ENCODE measurements around the gene DNMBP.
A peak's percentile ranks its signal among the peaks of the same experiment; 100 is the strongest.

Gene DNMBP

DNA sequence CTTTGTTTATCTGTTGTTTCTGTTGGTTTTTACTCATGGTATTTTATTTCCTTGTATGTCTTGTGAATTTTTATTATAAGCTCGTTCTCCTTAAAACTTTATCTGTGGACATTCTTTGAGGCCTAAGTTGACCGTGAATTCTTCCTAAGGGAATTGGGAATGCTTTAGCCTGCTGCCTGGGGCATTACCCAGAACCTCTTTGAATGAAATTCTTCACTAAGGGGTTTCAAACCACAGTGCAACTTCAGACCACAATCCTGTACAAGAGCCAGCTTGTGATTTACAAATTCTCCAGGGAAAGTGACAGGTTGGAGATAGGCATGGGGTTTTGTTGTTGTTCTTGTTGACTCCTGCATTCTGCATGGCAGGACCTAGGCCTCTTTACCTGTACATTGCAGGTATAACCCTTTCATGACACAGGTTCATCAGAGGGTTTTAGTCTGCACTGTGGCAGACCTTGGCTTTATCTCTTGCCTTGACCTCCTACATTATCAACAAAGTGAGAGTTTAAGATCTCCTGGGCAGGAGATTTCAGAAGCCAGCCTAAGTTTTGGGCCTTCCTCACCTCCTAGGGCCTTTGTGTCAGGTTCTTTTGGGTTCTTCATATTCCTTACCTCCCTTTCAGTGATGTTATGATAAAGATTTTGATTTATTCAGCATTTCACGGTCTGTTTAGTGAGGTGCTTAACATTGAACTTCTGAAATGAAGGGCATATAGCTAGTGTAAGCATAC lies 157.1 kb downstream of the DNMBP start:
- H3K9ac ChIP-seq (ENCODE audit: low read depth in 1 of 2, low read length in 2 of 2) = no peak overlapping the region
- no peaks in the 10 kb centered on the region for H3K36me3 ChIP-seq (ENCODE audit: control insufficient read depth in 2 of 2, insufficient read depth in 2 of 2, low read length in 2 of 2)
- peaks cover 3 to 12% of the 10 kb centered on the region in 2 donors for H3K4me1 ChIP-seq (ENCODE audit: control insufficient read depth in 2 of 2, insufficient read depth in 2 of 2, low read length in 2 of 2)
- no peak overlapping the region for H3K4me3 ChIP-seq (ENCODE audit: low read length in 2 of 2)
- H3K27ac ChIP-seq (ENCODE audit: low read depth in 2 of 2, low read length in 2 of 2) = no peak overlapping the region
- H3K9me3 ChIP-seq (ENCODE audit: control insufficient read depth in 2 of 2, low read length in 2 of 2) = no peaks in the 10 kb centered on the region
- H3K27me3 ChIP-seq (ENCODE audit: control insufficient read depth in 2 of 2, insufficient read depth in 2 of 2, low read length in 2 of 2) = no peaks in the 10 kb centered on the region

DNA sequence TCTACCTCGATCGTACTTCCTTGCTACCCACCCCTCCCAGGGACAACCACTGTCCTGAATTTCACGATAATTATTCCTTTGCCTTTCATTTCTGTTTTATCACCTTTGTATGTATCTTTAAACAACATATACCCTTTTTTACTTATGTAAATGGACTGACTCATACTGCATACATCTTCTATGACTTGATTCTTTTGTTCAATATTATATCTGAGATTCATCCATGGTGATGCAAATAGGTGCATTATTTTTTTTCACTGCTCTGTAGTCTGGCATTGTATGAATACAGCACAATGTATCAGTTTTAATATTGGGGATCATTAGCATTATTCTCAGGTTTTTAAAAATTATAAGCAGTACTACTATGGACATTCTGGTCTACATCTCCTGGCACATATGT lies 157.9 kb downstream of the DNMBP start:
- Histone ChIP-seq H3K9ac (ENCODE audit: low read depth in 1 of 2, low read length in 2 of 2) (no peak overlapping the region), H3K27ac (ENCODE audit: low read depth in 2 of 2, low read length in 2 of 2) (no peak overlapping the region), H3K4me1 (ENCODE audit: control insufficient read depth in 2 of 2, insufficient read depth in 2 of 2, low read length in 2 of 2) (peaks cover 3 to 12% of the 10 kb centered on the region in 2 donors), H3K4me3 (ENCODE audit: low read length in 2 of 2) (no peak overlapping the region), H3K36me3 (ENCODE audit: control insufficient read depth in 2 of 2, insufficient read depth in 2 of 2, low read length in 2 of 2) (no peaks in the 10 kb centered on the region), H3K9me3 (ENCODE audit: control insufficient read depth in 2 of 2, low read length in 2 of 2) (no peaks in the 10 kb centered on the region), H3K27me3 (ENCODE audit: control insufficient read depth in 2 of 2, insufficient read depth in 2 of 2, low read length in 2 of 2) (no peaks in the 10 kb centered on the region)

DNA sequence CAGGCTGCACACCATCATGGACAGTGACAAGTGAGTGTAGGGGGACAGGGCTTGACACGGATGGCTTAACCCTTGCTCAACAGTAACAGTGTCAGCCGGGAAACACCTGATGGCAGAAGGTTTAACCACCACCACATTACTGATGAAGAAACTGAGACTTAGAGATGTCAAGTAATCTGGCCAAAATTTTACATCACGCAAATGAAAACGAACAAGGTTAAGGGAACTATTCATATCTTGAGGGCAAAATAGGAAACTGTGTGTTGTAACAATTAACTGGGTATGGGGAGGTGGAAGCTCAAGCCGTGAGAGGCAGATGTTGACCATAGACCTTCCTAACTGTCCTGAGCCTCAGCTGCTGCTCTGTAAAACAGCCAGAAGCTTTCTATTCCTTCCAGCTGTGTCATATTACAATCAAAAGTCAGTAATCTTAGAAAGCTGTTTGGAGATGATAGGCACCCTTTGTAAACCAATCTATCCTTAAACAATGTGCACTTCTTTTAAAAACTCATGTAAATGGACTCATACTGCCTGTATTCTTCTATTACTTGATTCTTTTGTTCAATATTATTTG lies 158.9 kb downstream of the DNMBP start:
- Histone ChIP-seq H3K36me3 (ENCODE audit: control insufficient read depth in 2 of 2, insufficient read depth in 2 of 2, low read length in 2 of 2) (no peaks in the 10 kb centered on the region), H3K9ac (ENCODE audit: low read depth in 1 of 2, low read length in 2 of 2) (no peak overlapping the region), H3K4me1 (ENCODE audit: control insufficient read depth in 2 of 2, insufficient read depth in 2 of 2, low read length in 2 of 2) (peaks cover 5 to 12% of the 10 kb centered on the region in 2 donors), H3K27me3 (ENCODE audit: control insufficient read depth in 2 of 2, insufficient read depth in 2 of 2, low read length in 2 of 2) (no peaks in the 10 kb centered on the region), H3K27ac (ENCODE audit: low read depth in 2 of 2, low read length in 2 of 2) (no peak overlapping the region), H3K9me3 (ENCODE audit: control insufficient read depth in 2 of 2, low read length in 2 of 2) (no peaks in the 10 kb centered on the region), H3K4me3 (ENCODE audit: low read length in 2 of 2) (no peak overlapping the region)

DNA sequence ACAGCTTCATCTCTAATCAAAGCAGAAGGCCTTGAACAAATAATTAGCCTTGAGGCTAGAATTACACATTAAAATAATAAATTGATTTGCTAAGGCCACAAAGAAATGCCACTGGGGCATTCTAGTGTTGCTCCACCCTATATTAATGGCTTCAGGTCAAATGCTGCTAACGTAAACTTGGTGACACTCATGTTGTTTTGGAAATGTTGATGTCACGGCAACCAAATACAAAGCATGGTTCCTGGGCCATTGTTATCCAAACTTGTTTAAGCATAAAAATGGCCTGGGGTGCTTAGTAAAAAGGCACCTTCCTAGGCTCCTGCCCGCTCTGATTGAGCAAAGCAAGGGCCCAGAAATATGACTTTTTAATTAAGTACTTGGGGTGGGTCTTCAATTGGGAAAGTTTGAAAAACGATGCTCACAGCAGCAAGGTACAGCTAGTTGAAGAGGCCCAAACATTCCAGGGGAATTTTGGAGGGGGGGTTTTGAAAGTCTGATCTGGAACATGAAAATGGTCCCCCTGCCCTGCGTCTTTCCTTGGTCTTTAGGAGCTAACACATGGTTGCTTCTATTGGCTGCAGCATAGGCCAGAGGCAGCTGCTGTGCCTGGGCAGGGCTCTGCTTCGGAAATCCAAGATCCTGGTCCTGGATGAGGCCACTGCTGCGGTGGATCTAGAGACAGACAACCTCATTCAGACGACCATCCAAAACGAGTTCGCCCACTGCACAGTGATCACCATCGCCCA lies 159.6 kb downstream of the DNMBP start:
- Histone ChIP-seq H3K4me1 (ENCODE audit: control insufficient read depth in 2 of 2, insufficient read depth in 2 of 2, low read length in 2 of 2) (peaks cover 5 to 12% of the 10 kb centered on the region in 2 donors), H3K36me3 (ENCODE audit: control insufficient read depth in 2 of 2, insufficient read depth in 2 of 2, low read length in 2 of 2) (no peaks in the 10 kb centered on the region), H3K9me3 (ENCODE audit: control insufficient read depth in 2 of 2, low read length in 2 of 2) (no peaks in the 10 kb centered on the region), H3K4me3 (ENCODE audit: low read length in 2 of 2) (no peak overlapping the region), H3K27me3 (ENCODE audit: control insufficient read depth in 2 of 2, insufficient read depth in 2 of 2, low read length in 2 of 2) (no peaks in the 10 kb centered on the region), H3K27ac (ENCODE audit: low read depth in 2 of 2, low read length in 2 of 2) (no peak overlapping the region), H3K9ac (ENCODE audit: low read depth in 1 of 2, low read length in 2 of 2) (no peak overlapping the region)

DNA sequence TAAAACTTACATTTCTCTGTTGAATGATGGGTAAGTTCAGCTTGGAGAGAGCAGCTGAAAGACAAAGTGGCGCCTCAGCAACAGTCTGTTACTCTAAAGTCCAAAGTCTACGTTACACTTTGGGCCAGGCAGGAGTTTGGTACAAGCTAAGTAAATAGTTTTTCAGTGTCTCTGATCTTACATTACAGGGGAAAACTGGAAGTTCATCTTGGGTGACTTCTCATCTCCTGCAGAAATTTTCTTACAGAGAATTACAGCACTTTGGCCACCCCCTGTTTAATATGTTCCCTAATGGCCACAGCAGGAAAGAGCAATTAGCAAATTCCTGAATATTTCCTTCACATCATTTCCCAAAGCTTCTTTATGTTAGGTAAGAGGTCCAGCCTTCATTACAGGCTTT lies 160.2 kb downstream of the DNMBP start:
- no peaks in the 10 kb centered on the region for H3K9me3 ChIP-seq (ENCODE audit: control insufficient read depth in 2 of 2, low read length in 2 of 2)
- no peak overlapping the region for H3K27ac ChIP-seq (ENCODE audit: low read depth in 2 of 2, low read length in 2 of 2)
- no peak overlapping the region for H3K9ac ChIP-seq (ENCODE audit: low read depth in 1 of 2, low read length in 2 of 2)
- H3K36me3 ChIP-seq (ENCODE audit: control insufficient read depth in 2 of 2, insufficient read depth in 2 of 2, low read length in 2 of 2) = no peaks in the 10 kb centered on the region
- H3K4me3 ChIP-seq (ENCODE audit: low read length in 2 of 2) = no peak overlapping the region
- H3K4me1 ChIP-seq (ENCODE audit: control insufficient read depth in 2 of 2, insufficient read depth in 2 of 2, low read length in 2 of 2) = peaks cover 5 to 12% of the 10 kb centered on the region in 2 donors
- no peaks in the 10 kb centered on the region for H3K27me3 ChIP-seq (ENCODE audit: control insufficient read depth in 2 of 2, insufficient read depth in 2 of 2, low read length in 2 of 2)

DNA sequence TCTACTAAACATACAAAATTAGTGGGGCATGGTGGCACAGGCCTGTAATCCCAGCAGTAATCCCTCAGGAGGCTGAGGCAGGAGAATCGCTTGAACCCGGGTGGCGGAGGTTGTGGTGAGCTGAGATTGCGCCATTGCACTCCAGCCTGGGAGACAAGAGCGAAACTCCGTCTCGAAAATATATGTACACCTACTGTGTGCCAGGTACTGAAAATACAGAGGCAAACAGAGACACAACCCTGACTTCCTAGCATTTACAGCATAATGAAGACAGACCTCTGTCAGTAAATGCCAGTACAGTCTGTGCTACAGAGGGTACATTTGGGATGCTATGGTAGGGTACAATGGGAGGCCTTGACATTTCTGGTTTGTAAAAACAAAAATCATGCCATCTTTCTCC lies 160.7 kb downstream of the DNMBP start:
- H3K4me3 ChIP-seq (ENCODE audit: low read length in 2 of 2) = no peak overlapping the region
- H3K9ac ChIP-seq (ENCODE audit: low read depth in 1 of 2, low read length in 2 of 2) = no peak overlapping the region
- peaks cover 5 to 12% of the 10 kb centered on the region in 2 donors for H3K4me1 ChIP-seq (ENCODE audit: control insufficient read depth in 2 of 2, insufficient read depth in 2 of 2, low read length in 2 of 2)
- H3K36me3 ChIP-seq (ENCODE audit: control insufficient read depth in 2 of 2, insufficient read depth in 2 of 2, low read length in 2 of 2) = no peaks in the 10 kb centered on the region
- no peak overlapping the region for H3K27ac ChIP-seq (ENCODE audit: low read depth in 2 of 2, low read length in 2 of 2)
- no peaks in the 10 kb centered on the region for H3K9me3 ChIP-seq (ENCODE audit: control insufficient read depth in 2 of 2, low read length in 2 of 2)
- no peaks in the 10 kb centered on the region for H3K27me3 ChIP-seq (ENCODE audit: control insufficient read depth in 2 of 2, insufficient read depth in 2 of 2, low read length in 2 of 2)

DNA sequence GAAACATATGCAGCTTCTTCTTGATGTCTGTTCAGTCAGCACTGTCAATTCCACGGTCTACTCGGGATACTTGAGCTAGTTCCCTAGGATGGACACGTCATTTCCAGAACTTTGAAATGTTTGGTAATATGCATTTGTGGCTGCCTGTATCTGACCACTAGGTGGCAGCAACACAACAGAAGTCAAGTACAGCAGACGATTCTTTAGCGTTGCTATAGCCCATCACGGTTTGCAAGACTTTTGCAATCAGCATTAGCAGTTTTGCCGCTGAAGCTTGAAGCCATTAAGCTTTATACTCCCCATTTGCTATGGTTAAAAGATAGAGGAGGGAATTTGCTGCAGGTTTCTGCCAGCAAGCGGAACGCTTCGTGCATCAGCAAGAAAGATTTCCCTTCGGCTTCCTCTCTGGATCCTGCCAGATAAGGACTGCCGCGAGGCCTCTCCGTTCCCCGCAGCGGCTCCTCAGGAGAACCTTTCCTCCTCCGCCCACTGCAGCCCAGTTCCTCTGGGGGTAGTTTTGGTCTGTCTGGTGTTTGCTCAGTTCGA lies 163.8 kb downstream of the DNMBP start:
- H3K9me3 ChIP-seq (ENCODE audit: control insufficient read depth in 2 of 2, low read length in 2 of 2) = no peaks in the 10 kb centered on the region
- H3K4me3 ChIP-seq (ENCODE audit: low read length in 2 of 2) = peak overlapping the region; percentile 41 to 64
- no peaks in the 10 kb centered on the region for H3K36me3 ChIP-seq (ENCODE audit: control insufficient read depth in 2 of 2, insufficient read depth in 2 of 2, low read length in 2 of 2)
- H3K9ac ChIP-seq (ENCODE audit: low read depth in 1 of 2, low read length in 2 of 2) = peak overlapping the region in 1 of 2 donors; percentile 38
- H3K27ac ChIP-seq (ENCODE audit: low read depth in 2 of 2, low read length in 2 of 2) = no peak overlapping the region
- peaks cover 5 to 12% of the 10 kb centered on the region in 2 donors for H3K4me1 ChIP-seq (ENCODE audit: control insufficient read depth in 2 of 2, insufficient read depth in 2 of 2, low read length in 2 of 2)
- H3K27me3 ChIP-seq (ENCODE audit: control insufficient read depth in 2 of 2, insufficient read depth in 2 of 2, low read length in 2 of 2) = no peaks in the 10 kb centered on the region

DNA sequence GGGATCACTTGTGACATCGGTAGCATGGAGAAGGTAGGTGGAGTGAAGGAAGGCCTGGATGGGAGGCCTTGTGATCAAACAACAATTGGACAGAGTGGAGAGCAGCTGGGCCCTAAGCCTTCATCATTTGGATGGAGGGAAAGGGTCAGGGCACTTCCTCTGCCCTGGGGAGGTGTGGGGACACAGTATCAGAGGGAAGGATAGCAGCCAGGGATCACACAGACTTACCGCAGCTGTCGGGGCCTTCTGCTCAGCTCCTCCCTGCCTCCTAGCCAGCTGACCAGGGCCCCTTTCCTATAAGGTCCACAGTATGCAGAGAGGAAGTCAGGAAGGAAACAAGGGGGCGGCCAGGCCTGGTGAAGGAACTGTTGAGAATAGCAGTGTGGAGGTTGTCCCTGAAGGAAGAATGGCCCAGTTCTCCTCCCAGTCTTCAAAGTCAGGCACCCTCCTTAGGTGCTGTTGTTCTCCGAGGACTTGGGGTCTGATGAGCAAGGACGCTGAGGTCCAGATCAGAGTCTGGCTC lies 165.3 kb downstream of the DNMBP start:
- Histone ChIP-seq H3K9me3 (ENCODE audit: control insufficient read depth in 2 of 2, low read length in 2 of 2) (no peaks in the 10 kb centered on the region), H3K27me3 (ENCODE audit: control insufficient read depth in 2 of 2, insufficient read depth in 2 of 2, low read length in 2 of 2) (no peaks in the 10 kb centered on the region), H3K4me3 (ENCODE audit: low read length in 2 of 2) (no peak overlapping the region), H3K27ac (ENCODE audit: low read depth in 2 of 2, low read length in 2 of 2) (no peak overlapping the region), H3K4me1 (ENCODE audit: control insufficient read depth in 2 of 2, insufficient read depth in 2 of 2, low read length in 2 of 2) (peaks cover 3 to 5% of the 10 kb centered on the region in 2 donors), H3K9ac (ENCODE audit: low read depth in 1 of 2, low read length in 2 of 2) (no peak overlapping the region), H3K36me3 (ENCODE audit: control insufficient read depth in 2 of 2, insufficient read depth in 2 of 2, low read length in 2 of 2) (no peaks in the 10 kb centered on the region)

DNA sequence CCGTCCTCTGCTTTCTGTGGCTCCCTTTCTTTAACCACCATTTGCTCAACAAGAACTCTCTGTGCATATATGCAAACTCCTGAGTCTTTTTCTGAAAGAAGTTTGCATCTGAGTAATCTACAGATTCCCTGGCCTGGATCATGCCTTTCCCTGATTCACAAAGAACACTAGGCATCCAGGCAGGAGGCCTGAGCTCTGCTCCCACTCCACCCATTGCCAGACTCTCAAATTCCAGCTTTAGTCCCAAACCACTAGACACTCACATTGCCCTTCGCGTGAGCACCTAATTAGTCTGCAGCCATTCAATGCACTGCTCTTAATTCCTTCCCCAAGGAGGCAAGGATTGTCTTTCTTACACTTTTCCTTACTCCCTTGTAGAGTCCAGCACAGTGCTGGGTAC lies 166.4 kb downstream of the DNMBP start:
- H3K4me1 ChIP-seq (ENCODE audit: control insufficient read depth in 2 of 2, insufficient read depth in 2 of 2, low read length in 2 of 2) = peaks cover 0 to 2% of the 10 kb centered on the region in 2 donors
- H3K9ac ChIP-seq (ENCODE audit: low read depth in 1 of 2, low read length in 2 of 2) = no peak overlapping the region
- H3K27ac ChIP-seq (ENCODE audit: low read depth in 2 of 2, low read length in 2 of 2) = no peak overlapping the region
- no peaks in the 10 kb centered on the region for H3K9me3 ChIP-seq (ENCODE audit: control insufficient read depth in 2 of 2, low read length in 2 of 2)
- no peaks in the 10 kb centered on the region for H3K36me3 ChIP-seq (ENCODE audit: control insufficient read depth in 2 of 2, insufficient read depth in 2 of 2, low read length in 2 of 2)
- H3K27me3 ChIP-seq (ENCODE audit: control insufficient read depth in 2 of 2, insufficient read depth in 2 of 2, low read length in 2 of 2) = no peaks in the 10 kb centered on the region
- no peak overlapping the region for H3K4me3 ChIP-seq (ENCODE audit: low read length in 2 of 2)

DNA sequence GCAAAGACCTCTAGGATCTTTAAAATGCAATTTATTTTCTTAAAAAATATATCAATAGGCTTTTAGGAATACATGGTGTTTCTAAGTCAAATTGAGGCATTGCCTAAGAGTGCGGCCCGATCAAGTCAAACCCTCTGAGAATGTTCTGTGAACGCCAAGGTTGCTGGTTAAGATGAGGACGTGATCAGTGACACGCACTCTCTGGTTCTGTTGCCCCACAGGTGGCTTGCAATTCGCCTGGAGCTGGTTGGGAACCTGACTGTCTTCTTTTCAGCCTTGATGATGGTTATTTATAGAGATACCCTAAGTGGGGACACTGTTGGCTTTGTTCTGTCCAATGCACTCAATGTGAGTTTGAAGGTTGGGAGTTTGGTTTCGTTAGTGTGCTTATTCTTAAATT lies 168.0 kb downstream of the DNMBP start:
- H3K27ac ChIP-seq (ENCODE audit: low read depth in 2 of 2, low read length in 2 of 2) = no peak overlapping the region
- H3K36me3 ChIP-seq (ENCODE audit: control insufficient read depth in 2 of 2, insufficient read depth in 2 of 2, low read length in 2 of 2) = no peaks in the 10 kb centered on the region
- H3K27me3 ChIP-seq (ENCODE audit: control insufficient read depth in 2 of 2, insufficient read depth in 2 of 2, low read length in 2 of 2) = no peaks in the 10 kb centered on the region
- H3K4me1 ChIP-seq (ENCODE audit: control insufficient read depth in 2 of 2, insufficient read depth in 2 of 2, low read length in 2 of 2) = peaks cover 0 to 2% of the 10 kb centered on the region in 2 donors
- no peak overlapping the region for H3K9ac ChIP-seq (ENCODE audit: low read depth in 1 of 2, low read length in 2 of 2)
- H3K4me3 ChIP-seq (ENCODE audit: low read length in 2 of 2) = no peak overlapping the region
- no peaks in the 10 kb centered on the region for H3K9me3 ChIP-seq (ENCODE audit: control insufficient read depth in 2 of 2, low read length in 2 of 2)

Measured in mucosa of rectum (tissue), 2 donors.